ENCODE data around the gene PKP1.

Gene PKP1

GRCh38 chr1:201353186-201353940 lies 70.1 kb downstream of the PKP1 start:
- no peak overlapping the region for H3K9ac ChIP-seq
- no peak overlapping the region for H3K4me3 ChIP-seq (IDR thresholded peaks at IDR 0.05; ENCODE audit: insufficient read depth, low read depth, low read length)
- H3K27ac ChIP-seq, result no peak overlapping the region
- peaks cover 5% of the 10 kb centered on the region; the same call in 1 of the 2 replicates for H3K27me3 ChIP-seq (ENCODE audit: insufficient read depth, low read depth)
- TF ChIP-seq CTCF (conservative IDR thresholded peaks at IDR 0.05; ENCODE audit: low read depth, low read length), result no peak
- H3K4me1 ChIP-seq (ENCODE audit: low read depth, poor library complexity, severe bottlenecking), result peaks cover 6% of the 10 kb centered on the region
- no peaks in the 10 kb centered on the region for H4K20me1 ChIP-seq (ENCODE audit: insufficient read depth)
- H3K36me3 ChIP-seq (ENCODE audit: insufficient read depth), result no peaks in the 10 kb centered on the region
- no peak overlapping the region for H2AFZ ChIP-seq (ENCODE audit: low read depth)
- no peaks in the 10 kb centered on the region for H3K79me2 ChIP-seq (ENCODE audit: insufficient read depth, low read depth)
- H3K4me2 ChIP-seq, result no peak overlapping the region

- Histone ChIP-seq H2AFZ (ENCODE audit: low read depth) (no peak overlapping the region), H3K9ac (no peak overlapping the region), H3K79me2 (ENCODE audit: insufficient read depth, low read depth) (no peaks in the 10 kb centered on the region), H3K36me3 (ENCODE audit: insufficient read depth) (no peaks in the 10 kb centered on the region), H4K20me1 (ENCODE audit: insufficient read depth) (no peaks in the 10 kb centered on the region), H3K27me3 (ENCODE audit: insufficient read depth, low read depth) (peaks cover 5% of the 10 kb centered on the region; the same call in 1 of the 2 replicates), H3K4me1 (ENCODE audit: low read depth, poor library complexity, severe bottlenecking) (peaks cover 6% of the 10 kb centered on the region), H3K4me2 (no peak overlapping the region), H3K4me3 (IDR thresholded peaks at IDR 0.05; ENCODE audit: insufficient read depth, low read depth, low read length) (no peak overlapping the region), H3K27ac (no peak overlapping the region)
- TF ChIP-seq CTCF (conservative IDR thresholded peaks at IDR 0.05; ENCODE audit: low read depth, low read length), result no peak
Observed at GRCh38 chr1:201354151-201354900, 71.0 kb downstream of the PKP1 start.

- no peak overlapping the region for H3K9ac ChIP-seq
Observed at GRCh38 chr1:201354901-201355295, 71.6 kb downstream of the PKP1 start.

DNA sequence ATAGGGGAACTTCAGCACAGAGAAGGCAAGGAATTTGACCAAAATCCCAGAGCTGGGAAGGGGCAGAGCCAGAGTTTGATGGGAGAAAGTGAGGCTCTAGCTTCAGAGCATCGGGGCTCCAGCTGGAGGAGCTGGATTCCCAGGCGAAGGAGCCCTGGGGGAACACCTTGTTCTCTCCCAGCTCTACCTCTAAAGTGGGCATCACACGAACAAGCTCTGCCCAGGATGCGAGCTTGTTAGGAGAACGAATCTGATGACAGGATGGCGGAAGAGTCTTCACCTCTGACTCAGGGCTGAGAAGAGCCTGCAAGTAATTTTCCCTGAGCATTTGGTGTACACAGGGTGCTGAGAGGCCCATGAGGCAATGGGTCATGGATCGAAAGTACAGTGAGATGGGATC lies 72.2 kb downstream of the PKP1 start:
- H3K79me2 ChIP-seq (ENCODE audit: insufficient read depth, low read depth), result no peaks in the 10 kb centered on the region
- H3K4me2 ChIP-seq, result no peak overlapping the region
- H3K36me3 ChIP-seq (ENCODE audit: insufficient read depth), result no peaks in the 10 kb centered on the region
- no peak overlapping the region for H2AFZ ChIP-seq (ENCODE audit: low read depth)
- H3K27ac ChIP-seq, result no peak overlapping the region
- peaks cover 5% of the 10 kb centered on the region; the same call in 1 of the 2 replicates for H3K27me3 ChIP-seq (ENCODE audit: insufficient read depth, low read depth)
- H3K4me1 ChIP-seq (ENCODE audit: low read depth, poor library complexity, severe bottlenecking), result peaks cover 1% of the 10 kb centered on the region
- TF ChIP-seq CTCF (conservative IDR thresholded peaks at IDR 0.05; ENCODE audit: low read depth, low read length), result no peak
- no peak overlapping the region for H3K9ac ChIP-seq
- H4K20me1 ChIP-seq (ENCODE audit: insufficient read depth), result no peaks in the 10 kb centered on the region
- H3K4me3 ChIP-seq (IDR thresholded peaks at IDR 0.05; ENCODE audit: insufficient read depth, low read depth, low read length), result no peak overlapping the region

More at GRCh38 chr1:201354901-201355295, 71.6 kb downstream of the PKP1 start:
- H3K27me3 ChIP-seq (ENCODE audit: insufficient read depth, low read depth), result peaks cover 5% of the 10 kb centered on the region; the same call in 1 of the 2 replicates
- H3K4me3 ChIP-seq (IDR thresholded peaks at IDR 0.05; ENCODE audit: insufficient read depth, low read depth, low read length), result no peak overlapping the region
- no peak overlapping the region for H3K4me2 ChIP-seq
- H3K36me3 ChIP-seq (ENCODE audit: insufficient read depth), result no peaks in the 10 kb centered on the region
- no peak overlapping the region for H2AFZ ChIP-seq (ENCODE audit: low read depth)
- H4K20me1 ChIP-seq (ENCODE audit: insufficient read depth), result no peaks in the 10 kb centered on the region
- TF ChIP-seq CTCF (conservative IDR thresholded peaks at IDR 0.05; ENCODE audit: low read depth, low read length), result no peak
- no peaks in the 10 kb centered on the region for H3K79me2 ChIP-seq (ENCODE audit: insufficient read depth, low read depth)
- H3K4me1 ChIP-seq (ENCODE audit: low read depth, poor library complexity, severe bottlenecking), result peaks cover 6% of the 10 kb centered on the region
- no peak overlapping the region for H3K27ac ChIP-seq

Measured in KMS-11 (cell line).